GM06990 (cell line): Measurements from ENCODE around the gene LRRC56.

ENCODE experiments used
- DNase-seq: peaks from one replicate; pipeline ENCODE4 v3.0.0-alpha.2; 2011; ENCODE audit not compliant: insufficient read length; ENCODE audit errors: extremely low read depth
- H3K27me3 ChIP-seq: replicated peaks from 2 replicates; pipeline ENCODE4 v1.6.0; 2011; ENCODE audit warnings: low read length; ENCODE audit not compliant: control insufficient read depth, insufficient read depth
- H3K36me3 ChIP-seq: 2 replicates; pipeline ENCODE4 v1.5.1; 2011; ENCODE audit warnings: low read length; ENCODE audit not compliant: control insufficient read depth, insufficient read depth
- H3K4me3 ChIP-seq: replicated peaks from 2 replicates; pipeline ENCODE4 v1.5.1; 2011; ENCODE audit warnings: low read depth, mild to moderate bottlenecking, control low read depth, low read length
- TF ChIP-seq, protein P1 (sequence below): IDR thresholded peaks from 2 replicates; pipeline ENCODE4 v1.5.1; 2011; ENCODE audit warnings: low read length, control low read depth, mild to moderate bottlenecking, inconsistent platforms; ENCODE audit not compliant: insufficient read depth, poor library complexity, severe bottlenecking

LRRC56 gene

DNA sequence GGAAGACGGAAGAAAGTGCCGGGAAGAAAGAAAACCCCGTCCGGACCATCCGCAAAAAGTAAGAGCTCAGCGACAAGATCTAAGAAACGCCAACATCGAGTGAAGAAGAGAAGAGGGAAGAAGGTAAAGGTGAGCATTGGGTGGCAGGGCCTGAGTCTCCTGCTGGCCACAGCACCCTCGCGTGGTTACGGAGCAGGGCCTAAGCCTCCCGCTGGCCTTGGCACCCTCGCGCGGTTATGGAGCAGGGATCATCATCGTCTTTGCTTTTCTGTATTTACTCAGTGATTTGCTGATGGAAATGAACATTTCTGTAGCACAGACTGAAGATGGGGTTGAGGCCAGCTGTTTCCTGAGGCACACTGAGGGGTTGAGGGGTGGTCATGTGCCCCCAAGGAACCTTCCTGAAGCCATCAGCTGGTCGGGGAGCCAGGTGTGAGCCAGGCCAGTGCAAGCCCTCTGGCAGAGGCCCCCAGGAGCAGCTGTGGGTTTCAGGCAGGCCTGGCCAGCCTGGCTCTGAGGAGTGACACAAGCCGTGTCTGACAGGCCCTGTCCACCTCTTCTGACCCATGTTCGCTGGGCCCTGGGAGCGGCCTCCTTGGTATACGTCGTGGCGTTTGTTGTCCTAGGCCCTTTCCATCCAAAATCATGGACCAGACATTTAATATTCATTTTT lies 64.4 kb downstream of the LRRC56 start:
- peaks cover 41% of the 10 kb centered on the region for H3K36me3 ChIP-seq

DNA sequence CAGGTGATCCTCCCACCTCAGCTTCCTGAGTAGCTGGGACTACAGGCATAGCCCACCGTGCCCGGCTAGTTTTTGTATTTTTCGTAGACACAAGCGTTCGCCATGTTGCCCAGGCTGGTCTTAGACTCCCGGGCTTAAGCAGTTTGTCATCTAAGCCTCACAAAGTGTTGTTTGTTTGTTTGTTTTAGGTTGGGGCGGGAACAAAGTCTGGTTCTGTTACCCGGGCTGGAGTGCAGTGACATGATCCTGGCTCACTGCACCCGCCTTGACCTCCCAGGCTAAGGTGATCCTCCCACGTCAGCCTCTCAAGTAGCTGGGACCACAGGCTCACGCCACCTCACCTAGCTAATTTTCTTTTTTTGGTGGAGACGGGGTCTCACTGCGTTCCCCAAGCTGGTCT lies 65.8 kb downstream of the LRRC56 start:
- Histone ChIP-seq H3K4me3 (no peak overlapping the region), H3K36me3 (peaks cover 35% of the 10 kb centered on the region), H3K27me3 (no peaks in the 10 kb centered on the region)
- no peak for DNase-seq
- TF ChIP-seq, protein P1, sequence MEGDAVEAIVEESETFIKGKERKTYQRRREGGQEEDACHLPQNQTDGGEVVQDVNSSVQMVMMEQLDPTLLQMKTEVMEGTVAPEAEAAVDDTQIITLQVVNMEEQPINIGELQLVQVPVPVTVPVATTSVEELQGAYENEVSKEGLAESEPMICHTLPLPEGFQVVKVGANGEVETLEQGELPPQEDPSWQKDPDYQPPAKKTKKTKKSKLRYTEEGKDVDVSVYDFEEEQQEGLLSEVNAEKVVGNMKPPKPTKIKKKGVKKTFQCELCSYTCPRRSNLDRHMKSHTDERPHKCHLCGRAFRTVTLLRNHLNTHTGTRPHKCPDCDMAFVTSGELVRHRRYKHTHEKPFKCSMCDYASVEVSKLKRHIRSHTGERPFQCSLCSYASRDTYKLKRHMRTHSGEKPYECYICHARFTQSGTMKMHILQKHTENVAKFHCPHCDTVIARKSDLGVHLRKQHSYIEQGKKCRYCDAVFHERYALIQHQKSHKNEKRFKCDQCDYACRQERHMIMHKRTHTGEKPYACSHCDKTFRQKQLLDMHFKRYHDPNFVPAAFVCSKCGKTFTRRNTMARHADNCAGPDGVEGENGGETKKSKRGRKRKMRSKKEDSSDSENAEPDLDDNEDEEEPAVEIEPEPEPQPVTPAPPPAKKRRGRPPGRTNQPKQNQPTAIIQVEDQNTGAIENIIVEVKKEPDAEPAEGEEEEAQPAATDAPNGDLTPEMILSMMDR: no peak

More for the DNA sequence above, 64.4 kb downstream of the LRRC56 start:
- no peak for DNase-seq
- TF ChIP-seq, protein P1: no peak
- no peak overlapping the region for H3K4me3 ChIP-seq
- no peaks in the 10 kb centered on the region for H3K27me3 ChIP-seq
